Trophoblast cell (in vitro differentiated cells and primary cell): ENCODE data around the gene SRM.
"Not testable (repeated sequence)": the region's sequence is repeated elsewhere in the genome, so short reads cannot be mapped to it uniquely, and the experiment has no call there.

ENCODE experiments used
- DNase-seq, 2 donors: peaks; one replicate each; pipeline ENCODE4 v3.0.0-alpha.2; 2016
- H2AFZ ChIP-seq: 2 replicates; pipeline ENCODE4 v1.6.1; 2013; ENCODE audit warnings: low read length, moderate library complexity, mild to moderate bottlenecking; ENCODE audit not compliant: insufficient read depth, poor library complexity
- H2AK5ac ChIP-seq: 2 replicates; pipeline ENCODE4 v1.6.1; 2013; ENCODE audit warnings: mild to moderate bottlenecking, low read length
- H2BK120ac ChIP-seq: 2 replicates; pipeline ENCODE4 v1.6.1; 2013; ENCODE audit warnings: low read length, mild to moderate bottlenecking, moderate library complexity; ENCODE audit not compliant: insufficient read depth, poor library complexity
- H2BK12ac ChIP-seq: 2 replicates; pipeline ENCODE4 v1.6.1; 2013; ENCODE audit warnings: mild to moderate bottlenecking, low read length, moderate library complexity
- H2BK5ac ChIP-seq: 2 replicates; pipeline ENCODE4 v1.6.1; 2013; ENCODE audit warnings: low read length, low read depth, moderate library complexity, mild to moderate bottlenecking; ENCODE audit not compliant: poor library complexity
- H3K14ac ChIP-seq: 2 replicates; pipeline ENCODE4 v1.6.1; 2013; ENCODE audit warnings: mild to moderate bottlenecking, low read length
- H3K18ac ChIP-seq: 2 replicates; pipeline ENCODE4 v1.6.1; 2013; ENCODE audit warnings: mild to moderate bottlenecking, low read length
- H3K23ac ChIP-seq: 2 replicates; pipeline ENCODE4 v1.6.1; 2013; ENCODE audit warnings: low read length
- H3K27ac ChIP-seq: 2 replicates; pipeline ENCODE4 v1.5.1; 2013; ENCODE audit warnings: low read depth, mild to moderate bottlenecking, inconsistent platforms, low read length, moderate library complexity
- H3K27me3 ChIP-seq: 2 replicates; pipeline ENCODE4 v1.6.1; 2013; ENCODE audit warnings: inconsistent platforms, mild to moderate bottlenecking, low read length, moderate library complexity; ENCODE audit not compliant: insufficient read depth
- H3K36me3 ChIP-seq, 2 experiments: 1 replicate in 1 of 2; 2 replicates in 1 of 2; pipeline ENCODE4 v1.6.1; 2013; ENCODE audit warnings: low read length in 2 of 2, mild to moderate bottlenecking in 2 of 2, moderate library complexity in 1 of 2; ENCODE audit not compliant: insufficient read depth in 2 of 2, control insufficient read depth in 1 of 2
- H3K4ac ChIP-seq: 2 replicates; pipeline ENCODE4 v1.6.1; 2013; ENCODE audit warnings: low read depth, mild to moderate bottlenecking, low read length, moderate library complexity
- H3K4me1 ChIP-seq, 2 experiments: 1 replicate in 1 of 2; 2 replicates in 1 of 2; pipeline ENCODE4 v1.6.1; 2013; ENCODE audit warnings: low read length in 2 of 2, mild to moderate bottlenecking in 2 of 2, moderate library complexity in 1 of 2; ENCODE audit not compliant: insufficient read depth in 2 of 2, control insufficient read depth in 1 of 2
- H3K4me2 ChIP-seq: 2 replicates; pipeline ENCODE4 v1.6.1; 2013; ENCODE audit warnings: inconsistent platforms, mild to moderate bottlenecking, low read length, moderate library complexity
- H3K4me3 ChIP-seq: 2 replicates; pipeline ENCODE4 v1.5.1; 2013; ENCODE audit warnings: mild to moderate bottlenecking, low read depth, low read length, inconsistent platforms
- H3K79me1 ChIP-seq: one replicate; pipeline ENCODE4 v1.6.1; 2013; ENCODE audit warnings: low read length
- H3K79me2 ChIP-seq: 2 replicates; pipeline ENCODE4 v1.6.1; 2013; ENCODE audit warnings: low read length, mild to moderate bottlenecking; ENCODE audit not compliant: control insufficient read depth, insufficient read depth, poor library complexity
- H3K9ac ChIP-seq: 2 replicates; pipeline ENCODE4 v1.6.1; 2013; ENCODE audit warnings: mild to moderate bottlenecking, low read length
- H3K9me3 ChIP-seq: 2 replicates; pipeline ENCODE4 v1.6.1; 2013; ENCODE audit warnings: low read depth, mild to moderate bottlenecking, control low read depth, inconsistent platforms, low read length; ENCODE audit not compliant: insufficient read depth
- H4K12ac ChIP-seq: 2 replicates; pipeline ENCODE4 v1.6.1; 2013; ENCODE audit warnings: low read depth, mild to moderate bottlenecking, low read length, moderate library complexity
- H4K8ac ChIP-seq: 2 replicates; pipeline ENCODE4 v1.6.1; 2013; ENCODE audit warnings: low read depth, mild to moderate bottlenecking, low read length, moderate library complexity
- H4K91ac ChIP-seq: one replicate; pipeline ENCODE4 v1.6.1; 2013; ENCODE audit warnings: low read depth, mild to moderate bottlenecking, low read length, moderate library complexity
- WGBS: extraction: QIAGEN DNeasy Blood & Tissue Kit; methylation state at CpG from one replicate; pipeline ENCODE4 v1.1.7; 2013; ENCODE audit warnings: missing lambda C conversion rate; ENCODE audit not compliant: insufficient read length, insufficient coverage; ENCODE audit errors: extremely low coverage; 5-methylcytosine and 5-hydroxymethylcytosine counted together

The SRM gene

DNA sequence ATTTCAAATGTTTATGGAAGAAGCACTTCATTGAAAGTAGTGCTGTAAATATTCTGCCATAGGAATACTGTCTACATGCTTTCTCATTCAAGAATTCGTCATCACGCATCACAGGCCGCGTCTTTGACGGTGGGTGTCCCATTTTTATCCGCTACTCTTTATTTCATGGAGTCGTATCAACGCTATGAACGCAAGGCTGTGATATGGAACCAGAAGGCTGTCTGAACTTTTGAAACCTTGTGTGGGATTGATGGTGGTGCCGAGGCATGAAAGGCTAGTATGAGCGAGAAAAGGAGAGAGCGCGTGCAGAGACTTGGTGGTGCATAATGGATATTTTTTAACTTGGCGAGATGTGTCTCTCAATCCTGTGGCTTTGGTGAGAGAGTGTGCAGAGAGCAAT lies 36.6 kb downstream of the SRM start:
- DNase-seq, result no peak
- H3K4me1 ChIP-seq, result no peaks in the 10 kb centered on the region
- no peaks in the 10 kb centered on the region for H3K79me2 ChIP-seq
- H3K14ac ChIP-seq, result no peak overlapping the region
- no peaks in the 10 kb centered on the region for H3K9me3 ChIP-seq
- H3K18ac ChIP-seq, result no peak overlapping the region
- no peak overlapping the region for H2BK5ac ChIP-seq
- H3K27me3 ChIP-seq, result no peaks in the 10 kb centered on the region
- H2BK120ac ChIP-seq, result no peak overlapping the region
- WGBS, result no CpG with 5 or more reads among the region's 14 CpGs
- H3K4me2 ChIP-seq, result no peak overlapping the region
- no peak overlapping the region for H4K12ac ChIP-seq
- H3K4me3 ChIP-seq, result no peak overlapping the region
- H3K36me3 ChIP-seq, result peaks cover 33 to 54% of the 10 kb centered on the region in 2 experiments
- no peak overlapping the region for H2AK5ac ChIP-seq
- H3K9ac ChIP-seq, result no peak overlapping the region
- no peak overlapping the region for H3K4ac ChIP-seq
- H3K79me1 ChIP-seq, result no peaks in the 10 kb centered on the region
- H4K91ac ChIP-seq, result no peak overlapping the region
- no peak overlapping the region for H2AFZ ChIP-seq
- no peak overlapping the region for H3K23ac ChIP-seq
- H3K27ac ChIP-seq, result no peak overlapping the region
- no peak overlapping the region for H4K8ac ChIP-seq
- H2BK12ac ChIP-seq, result no peak overlapping the region

DNA sequence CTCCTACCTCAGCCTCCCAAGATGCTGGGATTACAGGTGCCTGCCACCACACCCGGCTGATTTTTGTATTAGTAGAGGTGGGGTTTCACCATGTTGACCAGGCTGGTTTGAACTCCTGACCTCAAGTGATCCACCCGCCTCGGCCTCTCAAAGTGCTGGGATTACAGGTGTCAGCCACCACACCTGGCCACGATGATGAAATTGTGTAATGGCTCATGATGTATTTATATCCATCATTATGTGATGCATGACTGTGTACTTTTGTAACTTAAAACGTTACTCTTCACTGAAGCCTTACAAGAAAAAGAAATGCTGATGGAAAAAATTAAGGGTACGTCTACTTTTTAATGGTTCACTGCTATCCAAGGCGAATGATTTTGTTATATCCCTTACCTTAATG lies 39.8 kb downstream of the SRM start:
- H3K4me3 ChIP-seq, result no peak overlapping the region
- H3K9me3 ChIP-seq, result no peaks in the 10 kb centered on the region
- H2BK5ac ChIP-seq, result no peak overlapping the region
- WGBS, result no CpG with 5 or more reads among the region's 7 CpGs
- no peak overlapping the region for H3K9ac ChIP-seq
- H3K14ac ChIP-seq, result no peak overlapping the region
- no peak overlapping the region for H2AK5ac ChIP-seq
- peaks cover 51 to 66% of the 10 kb centered on the region in 2 experiments for H3K36me3 ChIP-seq
- no peak overlapping the region for H3K4ac ChIP-seq
- H3K23ac ChIP-seq, result no peak overlapping the region
- H3K79me2 ChIP-seq, result no peaks in the 10 kb centered on the region
- no peak overlapping the region for H2BK12ac ChIP-seq
- no peak overlapping the region for H4K12ac ChIP-seq
- H3K27ac ChIP-seq, result no peak overlapping the region
- no peaks in the 10 kb centered on the region for H3K79me1 ChIP-seq
- H3K4me1 ChIP-seq, result no peaks in the 10 kb centered on the region
- no peak overlapping the region for H2BK120ac ChIP-seq
- H3K27me3 ChIP-seq, result no peaks in the 10 kb centered on the region
- H4K91ac ChIP-seq, result no peak overlapping the region
- H2AFZ ChIP-seq, result no peak overlapping the region
- H4K8ac ChIP-seq, result no peak overlapping the region
- no peak overlapping the region for H3K18ac ChIP-seq
- DNase-seq, result no peak
- no peak overlapping the region for H3K4me2 ChIP-seq

DNA sequence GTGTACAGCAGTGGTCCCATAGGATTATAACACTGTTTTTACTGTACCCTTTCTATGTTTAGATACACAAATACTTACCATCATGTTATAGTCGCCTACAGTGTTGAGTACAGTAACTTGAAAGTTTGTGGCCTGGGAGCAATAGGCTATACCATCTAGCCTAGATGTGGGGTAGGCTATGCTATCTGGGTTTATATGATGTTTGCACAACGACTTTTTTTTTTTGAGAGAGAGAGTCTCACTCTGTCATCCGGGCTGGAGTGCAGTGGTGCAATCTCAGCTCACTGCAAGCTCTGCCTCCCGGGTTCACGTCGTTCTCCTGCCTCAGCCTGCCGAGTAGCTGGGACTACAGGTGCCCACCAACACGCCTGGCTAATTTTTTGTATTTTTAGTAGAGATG lies 40.5 kb downstream of the SRM start:
- not testable (repeated sequence) for H3K79me2 ChIP-seq, H3K9me3 ChIP-seq, H3K27ac ChIP-seq, H3K4me3 ChIP-seq, H2BK120ac ChIP-seq, H2BK5ac ChIP-seq, H4K91ac ChIP-seq, H3K18ac ChIP-seq, H2AFZ ChIP-seq, H3K23ac ChIP-seq, H3K4me1 ChIP-seq, H2BK12ac ChIP-seq, H3K14ac ChIP-seq, H3K4me2 ChIP-seq, H3K4ac ChIP-seq, H4K12ac ChIP-seq, H3K9ac ChIP-seq, H2AK5ac ChIP-seq, H4K8ac ChIP-seq, DNase-seq, H3K27me3 ChIP-seq, H3K79me1 ChIP-seq
- WGBS, result no CpG with 5 or more reads among the region's 8 CpGs
- peaks cover 57 to 69% of the 10 kb centered on the region in 2 experiments for H3K36me3 ChIP-seq

DNA sequence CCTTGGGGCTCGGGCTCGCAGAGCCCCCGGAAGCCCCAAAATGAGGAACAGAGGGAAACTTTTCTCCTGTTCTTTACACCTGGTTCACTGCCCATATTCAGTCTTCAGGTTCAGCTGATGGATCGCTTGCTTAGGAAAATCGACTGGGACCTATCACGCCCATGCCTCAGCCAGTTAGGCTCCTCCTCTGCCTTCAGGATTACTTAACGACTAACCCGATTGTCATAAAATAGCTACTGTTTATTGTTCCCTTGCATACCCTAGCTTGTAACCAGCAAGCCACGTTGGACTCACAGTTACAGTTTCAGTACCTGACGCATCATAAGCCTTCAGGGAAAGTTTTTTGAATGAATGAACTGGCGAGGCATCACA lies 46.7 kb downstream of the SRM start:
- Histone ChIP-seq H2BK120ac (no peak overlapping the region), H2AFZ (no peak overlapping the region), H3K14ac (peak overlapping the region; percentile 19), H3K23ac (no peak overlapping the region), H3K4me3 (peak overlapping the region; percentile 100), H3K18ac (no peak overlapping the region), H4K8ac (no peak overlapping the region), H3K27me3 (no peaks in the 10 kb centered on the region), H3K79me1 (peaks cover 8% of the 10 kb centered on the region), H4K12ac (no peak overlapping the region), H3K9me3 (no peaks in the 10 kb centered on the region), H2AK5ac (no peak overlapping the region), H3K4me2 (peak overlapping the region; percentile 99), H3K4me1 (peaks cover 4 to 6% of the 10 kb centered on the region in 2 experiments), H3K79me2 (peaks cover 12% of the 10 kb centered on the region), H2BK12ac (no peak overlapping the region), H2BK5ac (no peak overlapping the region), H3K36me3 (peaks cover 30 to 34% of the 10 kb centered on the region in 2 experiments), H4K91ac (no peak overlapping the region), H3K4ac (peak overlapping the region; percentile 98), H3K27ac (no peak overlapping the region), H3K9ac (peak overlapping the region; percentile 100)
- no CpG with 5 or more reads among the region's 11 CpGs for WGBS
- no peak for DNase-seq
